Stomach (tissue), 9 donors: Measurements from ENCODE around the gene SACS. TPM values are rescaled to one million over a fixed set of nuclear protein-coding genes. Genes with fewer than 3 reads are reported as not detected.

Source experiments
- DNase-seq, 2 donors: peaks; one replicate each; pipeline versions ENCODE4 v3.0.0 to v3.0.0-alpha.2; 2013 to 2019
- H3K27ac ChIP-seq, 5 donors: fragments of 200-600 bp in 4 of 5; sonication (generic) in 4 of 5; one replicate each; pipeline ENCODE4 v1.5.1; 2013 to 2019; ENCODE audit warnings: mild to moderate bottlenecking in 1 of 5, moderate library complexity in 1 of 5
- H3K27me3 ChIP-seq, 3 donors: fragments of 200-600 bp; sonication (generic); one replicate each; pipeline ENCODE4 v1.5.1; 2017 to 2019; ENCODE audit warnings: mixed run types in 1 of 3
- H3K36me3 ChIP-seq, 4 donors: fragments of 200-600 bp; sonication (generic); 1 replicate in 3 of 4; 2 replicates in 1 of 4; pipeline ENCODE4 v1.5.1; 2016 to 2019
- H3K4me1 ChIP-seq, 4 donors: fragments of 200-600 bp; sonication (generic); one replicate each; pipeline ENCODE4 v1.5.1; 2016 to 2019
- H3K4me3 ChIP-seq, 4 donors: fragments of 200-600 bp; sonication (generic) in 3 of 4; one replicate each; pipeline ENCODE4 v1.5.1; 2016 to 2019; ENCODE audit warnings: mild to moderate bottlenecking in 1 of 4
- H3K9me3 ChIP-seq, 4 donors: fragments of 200-600 bp; sonication (generic); one replicate each; pipeline ENCODE4 v1.5.1; 2016 to 2019
- EP300 ChIP-seq: sonication (generic); formaldehyde crosslinking; IDR thresholded peaks from one replicate; pipeline ENCODE4 v1.6.1; 2017; ENCODE audit warnings: antibody characterized with exemption
- POLR2A ChIP-seq, 4 donors: fragments of 450-650 bp; IDR thresholded peaks; one replicate each; pipeline ENCODE4 v1.6.1; 2016; ENCODE audit warnings: antibody characterized with exemption in 4 of 4, control low read depth in 2 of 4, mild to moderate bottlenecking in 1 of 4, moderate library complexity in 1 of 4
- POLR2AphosphoS5 ChIP-seq, 3 donors: sonication (generic); formaldehyde crosslinking; IDR thresholded peaks; one replicate each; pipeline ENCODE4 v1.6.1; 2016; ENCODE audit warnings: antibody characterized with exemption in 3 of 3
- WGBS, 5 donors: extraction: QIAGEN DNeasy Blood & Tissue Kit in 3 of 5; methylation state at CpG; one replicate each; pipeline versions ENCODE4 v1.1.5 to v1.1.7; 2013 to 2018; 5-methylcytosine and 5-hydroxymethylcytosine counted together
- intact Hi-C: fragments of 100-400 bp; cut with DNase I; formaldehyde crosslinking; loops from one replicate; pipeline ENCODE4 v1.15.1; 2023; ENCODE audit warnings: low total_unique reads
- polyA plus RNA-seq, 3 donors: library from polyadenylated mRNA; stranded (reverse); fragments of 200-250 nt; gene quantifications; one replicate each; pipeline ENCODE4 v1.2.3, GENCODE V29; 2013
- total RNA-seq, 5 donors: library from RNA; depleted of rRNA; stranded (reverse); fragments of >200 nt; gene quantifications; one replicate each; pipeline versions ENCODE4 v1.1.0 to v1.2.3, GENCODE V29; 2014 to 2016
- TF ChIP-seq, protein P1 (sequence below), 7 experiments: fragments of 450-650 bp in 4 of 7; fragments of 200-600 bp in 3 of 7; sonication (generic) in 3 of 7; IDR thresholded peaks; one replicate each; pipeline ENCODE4 v1.5.1; 2016 to 2019; ENCODE audit warnings: antibody characterized with exemption in 7 of 7, control low read depth in 2 of 7, mild to moderate bottlenecking in 1 of 7
- donor health status: healthy with polysubstance abuse.
- donor health status: Bipolar disorder and iron deficiency.
- donor health status: healthy.

SACS gene
- total and polyA plus RNA-seq, 8 donors, result 1.1 to 34.0 (median 4.9) TPM

DNA sequence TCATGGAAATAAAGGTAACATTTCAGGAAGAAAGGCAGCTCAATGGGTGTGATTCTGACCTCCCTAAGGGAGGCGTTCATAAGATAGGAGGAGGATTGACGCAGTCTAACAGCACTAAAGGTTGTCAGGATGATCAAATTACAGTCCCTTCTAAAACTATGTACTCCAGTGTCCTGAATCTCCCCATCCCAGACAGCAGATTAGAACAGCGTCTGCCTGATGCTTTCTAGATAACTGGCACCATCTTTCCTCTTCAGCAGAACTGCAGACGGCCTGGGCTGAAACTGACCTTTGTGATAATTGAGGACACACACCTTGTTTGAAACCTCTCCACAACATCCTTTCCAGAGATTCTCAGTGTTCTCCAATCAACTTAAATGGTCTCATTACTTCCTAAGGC, 25.5 kb upstream of the SACS start:
- DNase-seq, result no peak
- Histone ChIP-seq H3K27ac (no peak overlapping the region), H3K27me3 (no peaks in the 10 kb centered on the region), H3K9me3 (no peaks in the 10 kb centered on the region), H3K4me3 (no peak overlapping the region), H3K36me3 (no peaks in the 10 kb centered on the region), H3K4me1 (no peaks in the 10 kb centered on the region)
- WGBS, 5 donors, result 80 to 87% (median 83%) methylated on average over 3 to 4 of the region's 4 CpGs
- TF ChIP-seq POLR2A (IDR thresholded peaks at IDR 0.05) (no peak), EP300 (no peak), POLR2AphosphoS5 (IDR thresholded peaks at IDR 0.05) (no peak)
- TF ChIP-seq, protein P1, sequence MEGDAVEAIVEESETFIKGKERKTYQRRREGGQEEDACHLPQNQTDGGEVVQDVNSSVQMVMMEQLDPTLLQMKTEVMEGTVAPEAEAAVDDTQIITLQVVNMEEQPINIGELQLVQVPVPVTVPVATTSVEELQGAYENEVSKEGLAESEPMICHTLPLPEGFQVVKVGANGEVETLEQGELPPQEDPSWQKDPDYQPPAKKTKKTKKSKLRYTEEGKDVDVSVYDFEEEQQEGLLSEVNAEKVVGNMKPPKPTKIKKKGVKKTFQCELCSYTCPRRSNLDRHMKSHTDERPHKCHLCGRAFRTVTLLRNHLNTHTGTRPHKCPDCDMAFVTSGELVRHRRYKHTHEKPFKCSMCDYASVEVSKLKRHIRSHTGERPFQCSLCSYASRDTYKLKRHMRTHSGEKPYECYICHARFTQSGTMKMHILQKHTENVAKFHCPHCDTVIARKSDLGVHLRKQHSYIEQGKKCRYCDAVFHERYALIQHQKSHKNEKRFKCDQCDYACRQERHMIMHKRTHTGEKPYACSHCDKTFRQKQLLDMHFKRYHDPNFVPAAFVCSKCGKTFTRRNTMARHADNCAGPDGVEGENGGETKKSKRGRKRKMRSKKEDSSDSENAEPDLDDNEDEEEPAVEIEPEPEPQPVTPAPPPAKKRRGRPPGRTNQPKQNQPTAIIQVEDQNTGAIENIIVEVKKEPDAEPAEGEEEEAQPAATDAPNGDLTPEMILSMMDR (IDR thresholded peaks at IDR 0.05), result no peak
- intact Hi-C loops, result no loop called here

DNA sequence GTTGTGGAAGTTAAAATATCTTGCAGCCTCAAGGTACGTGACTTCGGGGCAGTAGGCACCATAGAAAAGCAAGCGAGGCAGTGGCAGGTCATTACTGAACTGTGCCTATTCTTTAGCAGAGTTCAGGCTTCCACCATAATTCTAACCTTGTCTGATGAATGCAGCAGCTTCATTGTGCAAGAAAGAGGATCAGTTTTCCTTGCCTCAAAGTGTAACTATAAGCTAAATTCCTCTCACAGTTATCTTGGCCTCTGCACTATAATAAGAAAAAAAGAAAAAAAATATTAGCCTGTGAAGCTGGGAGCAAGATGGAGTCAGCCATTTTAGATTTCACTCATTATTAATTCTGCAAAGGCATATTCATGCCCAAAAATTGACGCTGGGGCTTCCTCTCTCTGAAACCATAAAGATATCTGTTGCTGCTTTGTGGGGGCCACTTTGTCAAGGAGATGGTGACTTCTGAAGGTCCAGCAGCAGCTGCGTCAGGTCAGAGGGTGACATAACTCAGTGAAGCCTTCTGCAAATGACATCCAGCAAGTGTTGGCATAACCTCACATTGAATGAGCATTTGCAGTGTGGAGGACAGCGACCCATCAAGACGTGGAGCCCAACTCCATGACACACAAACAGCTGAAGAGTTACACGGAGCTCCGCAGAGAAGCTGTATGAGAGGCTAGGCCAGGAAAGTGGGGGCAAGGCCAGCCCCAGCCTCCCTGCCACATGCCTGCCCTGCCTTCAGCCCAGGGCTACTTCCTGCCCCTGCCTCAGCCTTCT, 23.1 kb upstream of the SACS start:
- 89 to 94% (median 93%) methylated on average over 7 to 9 of the region's 9 CpGs for WGBS, 5 donors
- Histone ChIP-seq H3K27ac (no peak overlapping the region), H3K4me3 (no peak overlapping the region), H3K9me3 (no peaks in the 10 kb centered on the region), H3K36me3 (no peaks in the 10 kb centered on the region), H3K4me1 (no peaks in the 10 kb centered on the region), H3K27me3 (no peaks in the 10 kb centered on the region)
- TF ChIP-seq EP300 (no peak), POLR2A (IDR thresholded peaks at IDR 0.05) (no peak), POLR2AphosphoS5 (IDR thresholded peaks at IDR 0.05) (no peak)
- TF ChIP-seq, protein P1 (IDR thresholded peaks at IDR 0.05), result no peak
- DNase-seq, result no peak
- intact Hi-C loops, result no loop called here

DNA sequence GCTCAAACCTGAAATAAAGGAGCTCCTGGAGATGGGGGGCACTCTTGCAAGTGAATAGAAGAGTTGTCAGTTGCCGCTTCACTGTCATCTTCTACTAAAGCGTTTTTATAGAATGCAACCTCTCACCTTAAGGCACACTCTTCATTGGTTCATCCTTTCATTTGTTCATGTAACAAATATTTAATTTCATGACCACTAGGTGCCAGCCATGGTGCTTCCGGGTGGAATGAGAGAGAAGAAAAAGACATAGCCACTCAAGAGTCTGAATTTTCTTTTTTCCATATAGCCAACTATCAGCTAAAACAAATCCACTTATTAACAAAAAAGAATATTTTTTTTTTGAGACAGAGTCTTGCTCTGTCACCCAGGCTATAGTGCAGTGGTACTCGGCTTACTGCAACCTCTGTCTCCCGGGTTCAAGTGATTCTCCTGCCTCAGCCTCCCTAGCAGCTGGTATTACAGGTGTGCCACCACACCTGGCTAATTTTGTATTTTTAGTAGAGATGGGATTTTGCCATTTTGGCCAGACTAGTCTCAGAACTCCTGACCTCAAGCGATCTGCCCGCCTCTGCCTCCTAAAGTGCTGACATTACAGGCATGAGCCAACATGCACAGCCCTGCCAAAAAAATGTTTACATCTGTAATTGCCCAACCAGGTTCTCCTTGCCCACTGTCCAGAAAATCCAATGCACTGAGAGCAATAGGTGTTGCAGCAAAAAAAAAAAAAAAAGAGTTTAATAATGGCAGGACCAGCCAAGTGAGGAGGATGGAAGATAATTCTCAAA, 22.1 kb upstream of the SACS start:
- no peak for DNase-seq
- Histone ChIP-seq H3K36me3 (no peaks in the 10 kb centered on the region), H3K9me3 (no peaks in the 10 kb centered on the region), H3K4me1 (no peaks in the 10 kb centered on the region), H3K27ac (no peak overlapping the region), H3K27me3 (no peaks in the 10 kb centered on the region), H3K4me3 (no peak overlapping the region)
- WGBS, 5 donors, result 64 to 74% (median 71%) methylated on average over 7 of the region's 7 CpGs
- TF ChIP-seq EP300, result no peak
- TF ChIP-seq POLR2AphosphoS5 (IDR thresholded peaks at IDR 0.05), result no peak
- intact Hi-C loops, result no loop called here

DNA sequence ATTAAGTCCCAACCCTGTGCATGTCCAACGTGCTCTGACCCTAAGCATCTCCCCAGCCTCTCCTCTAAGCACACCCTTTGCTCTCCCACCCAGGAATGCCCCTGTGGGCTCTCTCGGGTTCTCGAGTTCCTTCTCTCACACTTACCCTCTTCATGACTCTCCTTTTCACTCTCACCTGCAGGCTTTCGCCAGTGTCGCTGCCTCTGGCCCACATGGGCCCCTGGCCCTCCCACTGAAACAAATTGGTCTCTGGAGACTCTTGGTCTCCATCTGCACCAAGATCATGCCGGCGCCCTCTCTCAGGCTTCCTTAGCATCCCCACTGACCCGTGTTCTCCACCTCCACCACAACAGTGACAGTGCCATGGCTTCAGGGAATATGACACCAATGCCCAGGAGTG, 19.6 kb upstream of the SACS start:
- no peak for TF ChIP-seq EP300
- TF ChIP-seq, protein P1 (IDR thresholded peaks at IDR 0.05), result no peak
- H3K27ac ChIP-seq, result no peak overlapping the region
- H3K27me3 ChIP-seq, result no peaks in the 10 kb centered on the region
- no peak for DNase-seq
- H3K36me3 ChIP-seq, result no peaks in the 10 kb centered on the region
- H3K4me1 ChIP-seq, result no peaks in the 10 kb centered on the region
- no peak overlapping the region for H3K4me3 ChIP-seq
- intact Hi-C loops, result no loop called here
- 81 to 91% (median 83%) methylated on average over 8 of the region's 8 CpGs for WGBS, 5 donors
- no peaks in the 10 kb centered on the region for H3K9me3 ChIP-seq
